HCT116 (cell line): ENCODE results near the gene COL23A1. TPM values are rescaled to one million over a fixed set of nuclear protein-coding genes. Genes with fewer than 3 reads are reported as not detected.

ENCODE experiments used
- ATAC-seq: fragments of 200-7000 bp; cut with Tn5 transposase; 2 replicates; pipeline ENCODE4 v1.9.1; 2020; ENCODE audit warnings: mild to moderate bottlenecking, moderate library complexity
- BruUV-seq: library from RNA; stranded (reverse); fragments of 400-500 nt; replicated peaks from 2 replicates; lab custom pipeline; 2021; lab: Mats Ljungman, UMichigan
- CTCF ChIA-PET: fragments of 300-600 bp; sonication (Branson Sonifier 250); formaldehyde crosslinking; loops from one replicate; lab custom pipeline; 2021; ENCODE audit warnings: antibody characterized with exemption; lab: Charles Lee
- POLR2A ChIA-PET: fragments of 300-600, 350-600 bp; sonication (Branson Sonifier 250); formaldehyde crosslinking; loops from one replicate; lab custom pipeline; 2021; ENCODE audit warnings: antibody characterized with exemption; lab: Charles Lee
- RAD21 ChIA-PET, 2 experiments: fragments of 300-600 bp; sonication (Branson Sonifier 250); formaldehyde crosslinking; loops; one replicate each; lab custom pipeline; 2023; ENCODE audit warnings: low total read pairs in 2 of 2; ENCODE audit not compliant: uncharacterized antibody in 2 of 2, unreplicated experiment in 2 of 2, low non-redundant PET in 1 of 2; lab: Charles Lee
- DNase-seq: peaks from one replicate; pipeline ENCODE4 v3.0.0-alpha.2; 2010; ENCODE audit warnings: low read depth, low spot score
- H2AFZ ChIP-seq: fragments of 200-600 bp; shearing (Covaris generic), sonication (generic); 2 replicates; pipeline ENCODE4 v1.6.1; 2017; ENCODE audit warnings: low read depth, mixed run types, mixed read lengths, antibody characterized with exemption, low read length; ENCODE audit not compliant: poor library complexity, severe bottlenecking
- H3K27ac ChIP-seq: 2 replicates; pipeline ENCODE4 v1.5.1; 2012; ENCODE audit warnings: low read depth, low read length
- H3K27me3 ChIP-seq: fragments of 200-600 bp; sonication (generic); 2 replicates; pipeline ENCODE4 v1.6.1; 2016; ENCODE audit warnings: mixed run types, low read length, mixed read lengths; ENCODE audit not compliant: insufficient read depth
- H3K36me3 ChIP-seq, 2 experiments: fragments of 200-500 bp in 1 of 2; fragments of 200-600 bp in 1 of 2; sonication (Bioruptor generic) in 1 of 2; sonication (generic) in 1 of 2; 2 replicates each; pipeline versions ENCODE4 v1.5.1 to v1.6.1; 2014 to 2016; ENCODE audit warnings: low read length in 2 of 2, inconsistent platforms in 1 of 2, mixed read lengths in 1 of 2, mixed run types in 1 of 2; ENCODE audit not compliant: insufficient read depth in 2 of 2, control insufficient read depth in 1 of 2
- H3K4me1 ChIP-seq, 2 experiments: fragments of 200-600 bp in 1 of 2; sonication (generic) in 1 of 2; 2 replicates each; pipeline versions ENCODE4 v1.5.1 to v1.6.1; 2012 to 2017; ENCODE audit warnings: low read length in 2 of 2, inconsistent platforms in 1 of 2, mild to moderate bottlenecking in 1 of 2, mixed read lengths in 1 of 2, mixed run types in 1 of 2, moderate library complexity in 1 of 2; ENCODE audit not compliant: insufficient read depth in 2 of 2, control insufficient read depth in 1 of 2
- H3K4me2 ChIP-seq: fragments of 200-600 bp; sonication (generic); 2 replicates; pipeline ENCODE4 v1.6.1; 2017; ENCODE audit warnings: mixed run types, low read length, mixed read lengths
- H3K4me3 ChIP-seq, 2 experiments: fragments of 200-600 bp in 1 of 2; sonication (generic) in 1 of 2; replicated peaks in 1 of 2; 2 replicates each; pipeline ENCODE4 v1.5.1; 2011 to 2016; ENCODE audit warnings: low read length in 2 of 2, control low read depth in 1 of 2, low read depth in 1 of 2, mild to moderate bottlenecking in 1 of 2, mixed read lengths in 1 of 2, mixed run types in 1 of 2
- H3K79me2 ChIP-seq: fragments of 200-600 bp; sonication (generic); 2 replicates; pipeline ENCODE4 v1.6.1; 2017; ENCODE audit warnings: mild to moderate bottlenecking, mixed run types, low read length, moderate library complexity, mixed read lengths; ENCODE audit not compliant: insufficient read depth
- H3K9ac ChIP-seq: fragments of 200-600 bp; sonication (generic); 2 replicates; pipeline ENCODE4 v1.6.1; 2016; ENCODE audit warnings: low read length, mixed read lengths
- H3K9me2 ChIP-seq: fragments of 200-600 bp; sonication (generic), shearing (Covaris generic); 2 replicates; pipeline ENCODE4 v1.6.1; 2017; ENCODE audit warnings: mixed run types, mild to moderate bottlenecking, moderate library complexity; ENCODE audit not compliant: insufficient read depth
- H3K9me3 ChIP-seq, 2 experiments: fragments of 200-500 bp in 1 of 2; fragments of 200-600 bp in 1 of 2; sonication (Bioruptor generic) in 1 of 2; sonication (generic) in 1 of 2; 2 replicates each; pipeline ENCODE4 v1.6.1; 2014 to 2017; ENCODE audit warnings: low read length in 2 of 2, mixed read lengths in 2 of 2, inconsistent platforms in 1 of 2, low read depth in 1 of 2, mild to moderate bottlenecking in 1 of 2, mixed run types in 1 of 2, moderate library complexity in 1 of 2; ENCODE audit not compliant: control insufficient read depth in 1 of 2, insufficient read depth in 1 of 2
- H4K20me1 ChIP-seq: fragments of 200-600 bp; sonication (generic), shearing (Covaris generic); 2 replicates; pipeline ENCODE4 v1.6.1; 2017; ENCODE audit warnings: mixed run types, mild to moderate bottlenecking, moderate library complexity; ENCODE audit not compliant: insufficient read depth
- CBX3 ChIP-seq: IDR thresholded peaks from 2 replicates; pipeline ENCODE4 v1.6.1; 2012; ENCODE audit warnings: low read depth
- EGR1 ChIP-seq: IDR thresholded peaks from 2 replicates; pipeline ENCODE4 v1.6.1; 2012; ENCODE audit warnings: low read depth
- ELF1 ChIP-seq: IDR thresholded peaks from 2 replicates; pipeline ENCODE4 v1.6.1; 2012; ENCODE audit warnings: low read depth, borderline replicate concordance
- EZH2phosphoT487 ChIP-seq: fragments of 200-600 bp; IDR thresholded peaks from 2 replicates; pipeline ENCODE4 v1.6.1; 2018; ENCODE audit warnings: antibody characterized with exemption, borderline replicate concordance
- POLR2A ChIP-seq: IDR thresholded peaks from 2 replicates; pipeline ENCODE4 v1.7.0; 2011; ENCODE audit warnings: borderline replicate concordance; ENCODE audit not compliant: insufficient read depth, insufficient read length; ENCODE audit errors: extremely low read depth
- POLR2AphosphoS5 ChIP-seq: IDR thresholded peaks from 2 replicates; pipeline ENCODE4 v1.6.1; 2011; ENCODE audit warnings: mild to moderate bottlenecking, low read depth, low read length, moderate library complexity
- TCF7L2 ChIP-seq: IDR thresholded peaks from 2 replicates; pipeline ENCODE4 v1.7.0; 2011; ENCODE audit warnings: borderline replicate concordance, inconsistent platforms; ENCODE audit not compliant: insufficient read depth, insufficient read length; ENCODE audit errors: extremely low read depth
- YY1 ChIP-seq: IDR thresholded peaks from 2 replicates; pipeline ENCODE4 v1.6.1; 2011; ENCODE audit warnings: low read length, low read depth, moderate library complexity, mild to moderate bottlenecking; ENCODE audit not compliant: insufficient replicate concordance; ENCODE audit errors: extremely low read depth
- ZNF274 ChIP-seq: fragments of 200-500 bp; sonication (Bioruptor generic); IDR thresholded peaks from 2 replicates; pipeline ENCODE4 v1.6.1; 2014; ENCODE audit warnings: mild to moderate bottlenecking, low read depth, low read length, inconsistent platforms
- intact Hi-C: fragments of 100-400 bp; cut with micrococcal nuclease; formaldehyde crosslinking; loops from 2 replicates; pipeline ENCODE4 v1.10.0; 2022
- total RNA-seq: library from RNA; stranded (reverse); gene quantifications from one replicate; pipeline ENCODE4 v1.2.1, GENCODE V29; 2021; ENCODE audit not compliant: unreplicated experiment
- TF ChIP-seq, protein P1 (sequence below): IDR thresholded peaks from 2 replicates; pipeline ENCODE4 v1.6.1; 2012; ENCODE audit warnings: low read depth
- TF ChIP-seq, protein P2 (sequence below): IDR thresholded peaks from 2 replicates; pipeline ENCODE4 v1.6.1; 2012

The COL23A1 gene
- total RNA-seq, 1 experiment from 2014 or later: not detected

DNA sequence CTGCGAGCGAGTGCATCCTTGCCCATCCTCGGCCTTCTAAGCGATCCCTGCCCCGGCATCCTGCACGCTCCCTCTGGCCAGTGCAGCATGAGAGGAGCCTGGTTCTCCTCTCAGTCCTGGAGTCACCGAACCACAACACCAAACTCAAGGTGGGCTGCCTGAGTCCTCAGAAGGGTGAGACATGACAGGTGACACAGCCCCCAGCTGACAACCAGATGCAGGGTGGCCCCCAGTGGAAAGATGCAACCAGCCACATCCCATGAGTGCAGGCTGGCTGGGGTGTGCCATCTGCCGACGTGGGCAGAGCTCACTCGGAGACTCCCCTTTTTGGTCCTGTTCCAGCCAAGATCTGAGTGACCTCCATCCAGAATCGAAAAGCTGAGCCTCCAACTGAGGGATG lies 58.4 kb downstream of the COL23A1 start:
- ATAC-seq: no peak
- no TSS peak for BruUV-seq
- TF ChIP-seq ZNF274 (no peak), POLR2A (no peak), TCF7L2 (no peak), YY1 (no peak), ELF1 (no peak), EZH2phosphoT487 (no peak), POLR2AphosphoS5 (no peak), CBX3 (no peak), EGR1 (no peak)
- TF ChIP-seq, protein P1, sequence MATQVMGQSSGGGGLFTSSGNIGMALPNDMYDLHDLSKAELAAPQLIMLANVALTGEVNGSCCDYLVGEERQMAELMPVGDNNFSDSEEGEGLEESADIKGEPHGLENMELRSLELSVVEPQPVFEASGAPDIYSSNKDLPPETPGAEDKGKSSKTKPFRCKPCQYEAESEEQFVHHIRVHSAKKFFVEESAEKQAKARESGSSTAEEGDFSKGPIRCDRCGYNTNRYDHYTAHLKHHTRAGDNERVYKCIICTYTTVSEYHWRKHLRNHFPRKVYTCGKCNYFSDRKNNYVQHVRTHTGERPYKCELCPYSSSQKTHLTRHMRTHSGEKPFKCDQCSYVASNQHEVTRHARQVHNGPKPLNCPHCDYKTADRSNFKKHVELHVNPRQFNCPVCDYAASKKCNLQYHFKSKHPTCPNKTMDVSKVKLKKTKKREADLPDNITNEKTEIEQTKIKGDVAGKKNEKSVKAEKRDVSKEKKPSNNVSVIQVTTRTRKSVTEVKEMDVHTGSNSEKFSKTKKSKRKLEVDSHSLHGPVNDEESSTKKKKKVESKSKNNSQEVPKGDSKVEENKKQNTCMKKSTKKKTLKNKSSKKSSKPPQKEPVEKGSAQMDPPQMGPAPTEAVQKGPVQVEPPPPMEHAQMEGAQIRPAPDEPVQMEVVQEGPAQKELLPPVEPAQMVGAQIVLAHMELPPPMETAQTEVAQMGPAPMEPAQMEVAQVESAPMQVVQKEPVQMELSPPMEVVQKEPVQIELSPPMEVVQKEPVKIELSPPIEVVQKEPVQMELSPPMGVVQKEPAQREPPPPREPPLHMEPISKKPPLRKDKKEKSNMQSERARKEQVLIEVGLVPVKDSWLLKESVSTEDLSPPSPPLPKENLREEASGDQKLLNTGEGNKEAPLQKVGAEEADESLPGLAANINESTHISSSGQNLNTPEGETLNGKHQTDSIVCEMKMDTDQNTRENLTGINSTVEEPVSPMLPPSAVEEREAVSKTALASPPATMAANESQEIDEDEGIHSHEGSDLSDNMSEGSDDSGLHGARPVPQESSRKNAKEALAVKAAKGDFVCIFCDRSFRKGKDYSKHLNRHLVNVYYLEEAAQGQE: no peak
- TF ChIP-seq, protein P2, sequence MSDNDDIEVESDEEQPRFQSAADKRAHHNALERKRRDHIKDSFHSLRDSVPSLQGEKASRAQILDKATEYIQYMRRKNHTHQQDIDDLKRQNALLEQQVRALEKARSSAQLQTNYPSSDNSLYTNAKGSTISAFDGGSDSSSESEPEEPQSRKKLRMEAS: no peak
- TF ChIP-seq, all 23 proteins: peak for 0
- no peaks in the 10 kb centered on the region for H3K9me2 ChIP-seq
- no peak for DNase-seq
- H3K9me3 ChIP-seq: no peaks in the 10 kb centered on the region
- H3K4me2 ChIP-seq: no peak overlapping the region
- CTCF ChIA-PET: no interaction called here
- no peak overlapping the region for H2AFZ ChIP-seq
- no peaks in the 10 kb centered on the region for H3K4me1 ChIP-seq
- no peak overlapping the region for H3K27ac ChIP-seq
- H3K9ac ChIP-seq: no peak overlapping the region
- H3K27me3 ChIP-seq: no peaks in the 10 kb centered on the region
- intact Hi-C loops: no loop called here
- no peaks in the 10 kb centered on the region for H4K20me1 ChIP-seq
- H3K4me3 ChIP-seq: no peak overlapping the region
- H3K79me2 ChIP-seq: no peaks in the 10 kb centered on the region
- H3K36me3 ChIP-seq: no peaks in the 10 kb centered on the region
- RAD21 ChIA-PET: no interaction called here
- POLR2A ChIA-PET: no interaction called here
